ENCODE results near the gene ELP5. TPM values are rescaled to one million over a fixed set of nuclear protein-coding genes. Genes with fewer than 3 reads are reported as not detected.

The ELP5 gene
- total RNA-seq, 1 experiment from 2014 or later = 58.2 TPM

- DNase-seq (ENCODE audit: low read depth) = no peak
Observed at GRCh38 chr17:7284911-7285310, 32.9 kb downstream of the ELP5 start.

GRCh38 chr17:7285679-7286078 is 33.7 kb downstream of the ELP5 start:
- no peak for DNase-seq (ENCODE audit: low read depth)

GRCh38 chr17:7289256-7290032 is 37.4 kb downstream of the ELP5 start:
- DNase-seq (ENCODE audit: low read depth) = no peak

- DNase-seq (ENCODE audit: low read depth) = no peak
Observed at GRCh38 chr17:7290166-7290565, 38.2 kb downstream of the ELP5 start.

GRCh38 chr17:7290685-7291084 is 38.7 kb downstream of the ELP5 start:
- DNase-seq (ENCODE audit: low read depth) = no peak

GRCh38 chr17:7292194-7292593 is 40.2 kb downstream of the ELP5 start:
- DNase-seq (ENCODE audit: low read depth) = no peak

GRCh38 chr17:7292729-7293128 is 40.7 kb downstream of the ELP5 start:
- DNase-seq (ENCODE audit: low read depth) = no peak

GRCh38 chr17:7293159-7293558 is 41.1 kb downstream of the ELP5 start:
- no peak for DNase-seq (ENCODE audit: low read depth)

- no peak for DNase-seq (ENCODE audit: low read depth)
Observed at GRCh38 chr17:7293816-7294613, 42.0 kb downstream of the ELP5 start.

- DNase-seq (ENCODE audit: low read depth) = no peak
Observed at GRCh38 chr17:7294614-7295153, 42.7 kb downstream of the ELP5 start, which contains the start of gene YBX2. Gene YBX2, minus strand, starts transcription at chr17:7294639. Its CDS starts 139 bp downstream, at chr17:7294500.

- DNase-seq (ENCODE audit: low read depth) = no peak
Observed at GRCh38 chr17:7295230-7296180, 43.5 kb downstream of the ELP5 start.

GRCh38 chr17:7296189-7296861 is 44.3 kb downstream of the ELP5 start:
- peak; percentile 75 for DNase-seq (ENCODE audit: low read depth)

GRCh38 chr17:7304179-7304578 is 52.2 kb downstream of the ELP5 start:
- no peak for DNase-seq (ENCODE audit: low read depth)

- DNase-seq (ENCODE audit: low read depth) = peak; percentile 100
Observed at GRCh38 chr17:7306911-7307685, 55.1 kb downstream of the ELP5 start, which contains the start of gene EIF5A. Gene EIF5A, plus strand, starts transcription at chr17:7307628. Its CDS starts 2,008 bp downstream, at chr17:7309636.

GRCh38 chr17:7307686-7308624 is 55.9 kb downstream of the ELP5 start:
- peak; percentile 33 for DNase-seq (ENCODE audit: low read depth)

- peak; percentile 80 for DNase-seq (ENCODE audit: low read depth)
Observed at GRCh38 chr17:7308625-7309433, 56.8 kb downstream of the ELP5 start.
